GM20000 (cell line): ENCODE measurements around the gene ERGIC1.

ENCODE experiments used
- DNase-seq: peaks from one replicate; pipeline ENCODE4 v3.0.0; 2012; ENCODE audit warnings: low spot score
- CTCF ChIP-seq: IDR thresholded peaks from 2 replicates; pipeline ENCODE4 v1.5.1; 2012; ENCODE audit warnings: mild to moderate bottlenecking, control low read depth; ENCODE audit errors: extremely low read depth, missing control alignments

ERGIC1 gene

GRCh38 chr5:172898843-172899369 is 64.9 kb downstream of the ERGIC1 start:
- no peak for TF ChIP-seq CTCF
- DNase-seq = no peak

- TF ChIP-seq CTCF = no peak
- no peak for DNase-seq
Observed at GRCh38 chr5:172899436-172899835, 65.4 kb downstream of the ERGIC1 start.

GRCh38 chr5:172901012-172901780 is 67.1 kb downstream of the ERGIC1 start:
- no peak for DNase-seq
- TF ChIP-seq CTCF = no peak

GRCh38 chr5:172901788-172902496 is 67.9 kb downstream of the ERGIC1 start:
- DNase-seq = no peak
- no peak for TF ChIP-seq CTCF

- TF ChIP-seq CTCF = no peak
- DNase-seq = no peak
Observed at GRCh38 chr5:172902497-172903472, 68.7 kb downstream of the ERGIC1 start.

- TF ChIP-seq CTCF = no peak
- DNase-seq = no peak
Observed at GRCh38 chr5:172903790-172904189, 69.7 kb downstream of the ERGIC1 start.
